Tibial nerve (tissue), 4 donors: ENCODE results near the gene ZCCHC2. TPM values are rescaled to one million over a fixed set of nuclear protein-coding genes. Genes with fewer than 3 reads are reported as not detected.

ENCODE experiments used
- DNase-seq, 2 donors: peaks; one replicate each; pipeline ENCODE4 v3.0.0-alpha.2; 2019; ENCODE audit warnings: low spot score in 2 of 2
- H3K27ac ChIP-seq, 4 donors: fragments of 200-600 bp; sonication (generic) in 3 of 4; one replicate each; pipeline ENCODE4 v1.5.1; 2017 to 2019; ENCODE audit warnings: mild to moderate bottlenecking in 1 of 4
- H3K27me3 ChIP-seq, 2 donors: fragments of 200-600 bp; sonication (generic) in 1 of 2; one replicate each; pipeline versions ENCODE4 v1.5.1 to v1.6.0; 2017 to 2019
- H3K36me3 ChIP-seq, 3 donors: fragments of 200-600 bp; sonication (generic); one replicate each; pipeline ENCODE4 v1.5.1; 2018 to 2019
- H3K4me1 ChIP-seq, 4 donors: fragments of 200-600 bp; sonication (generic) in 3 of 4; one replicate each; pipeline ENCODE4 v1.5.1; 2017 to 2019
- H3K4me3 ChIP-seq, 4 donors: fragments of 200-600 bp; sonication (generic) in 3 of 4; one replicate each; pipeline ENCODE4 v1.5.1; 2017 to 2019; ENCODE audit warnings: mild to moderate bottlenecking in 1 of 4, moderate library complexity in 1 of 4
- H3K9me3 ChIP-seq, 4 donors: fragments of 200-600 bp; sonication (generic) in 3 of 4; one replicate each; pipeline ENCODE4 v1.5.1; 2017 to 2019
- CTCF ChIP-seq, 5 experiments: fragments of 200-600 bp in 3 of 5; fragments of 450-650 bp in 2 of 5; sonication (generic) in 3 of 5; IDR thresholded peaks; one replicate each; pipeline ENCODE4 v1.5.1; 2016 to 2019; ENCODE audit warnings: antibody characterized with exemption in 5 of 5, mild to moderate bottlenecking in 3 of 5, moderate library complexity in 2 of 5
- EP300 ChIP-seq, 2 donors: sonication (generic); formaldehyde crosslinking; IDR thresholded peaks; one replicate each; pipeline ENCODE4 v1.6.1; 2017; ENCODE audit warnings: antibody characterized with exemption in 2 of 2, mild to moderate bottlenecking in 1 of 2
- POLR2A ChIP-seq, 2 donors: fragments of 450-650 bp; IDR thresholded peaks; one replicate each; pipeline ENCODE4 v1.6.1; 2017; ENCODE audit warnings: antibody characterized with exemption in 2 of 2, mild to moderate bottlenecking in 2 of 2, moderate library complexity in 2 of 2
- WGBS, 2 donors: methylation state at CpG; one replicate each; pipeline ENCODE4 v1.1.5; 2018; 5-methylcytosine and 5-hydroxymethylcytosine counted together
- total RNA-seq, 4 donors: library from RNA; depleted of rRNA; stranded (reverse); fragments of >200 nt; gene quantifications; one replicate each; pipeline ENCODE4 v1.1.0, GENCODE V29; 2016

ZCCHC2 gene
- total RNA-seq, 4 donors from 2014 or later: 32.4 to 49.4 (median 38.4) TPM

- no peak overlapping the region for H3K27ac ChIP-seq
- peaks cover 0 to 5% (median 0%) of the 10 kb centered on the region in 4 donors for H3K4me1 ChIP-seq
- 94 to 96% methylated on average over 7 of the region's 7 CpGs for WGBS, 2 donors
- peaks cover 0 to 61% (median 11%) of the 10 kb centered on the region in 3 donors for H3K36me3 ChIP-seq
- no peaks in the 10 kb centered on the region for H3K27me3 ChIP-seq
- H3K9me3 ChIP-seq: no peaks in the 10 kb centered on the region
- DNase-seq: no peak
- H3K4me3 ChIP-seq: no peak overlapping the region
- TF ChIP-seq EP300 (IDR thresholded peaks at IDR 0.05) (no peak), CTCF (IDR thresholded peaks at IDR 0.05) (no peak), POLR2A (IDR thresholded peaks at IDR 0.05) (no peak)
Observed at GRCh38 chr18:62543021-62543420, 20.2 kb downstream of the ZCCHC2 start.

- TF ChIP-seq CTCF (IDR thresholded peaks at IDR 0.05): no peak
- no peak for TF ChIP-seq POLR2A (IDR thresholded peaks at IDR 0.05)
- TF ChIP-seq EP300 (IDR thresholded peaks at IDR 0.05): no peak
- Histone ChIP-seq H3K4me1 (no peaks in the 10 kb centered on the region), H3K27ac (no peak overlapping the region), H3K4me3 (no peak overlapping the region), H3K27me3 (no peaks in the 10 kb centered on the region), H3K9me3 (no peaks in the 10 kb centered on the region), H3K36me3 (peaks cover 0 to 59% (median 11%) of the 10 kb centered on the region in 3 donors)
- peak in 1 of 2 donors; percentile 13 for DNase-seq
- 90 to 97% methylated on average over 4 of the region's 4 CpGs for WGBS, 2 donors
Observed at GRCh38 chr18:62545098-62545497, 22.3 kb downstream of the ZCCHC2 start.

- Histone ChIP-seq H3K9me3 (no peaks in the 10 kb centered on the region), H3K4me1 (peaks cover 0 to 5% (median 2%) of the 10 kb centered on the region in 4 donors), H3K4me3 (no peak overlapping the region), H3K36me3 (peaks cover 0 to 53% (median 12%) of the 10 kb centered on the region in 3 donors), H3K27me3 (no peaks in the 10 kb centered on the region), H3K27ac (no peak overlapping the region)
- WGBS, 2 donors: 79 to 87% methylated on average over 5 of the region's 5 CpGs
- TF ChIP-seq POLR2A (IDR thresholded peaks at IDR 0.05) (no peak), CTCF (IDR thresholded peaks at IDR 0.05) (no peak), EP300 (IDR thresholded peaks at IDR 0.05) (no peak)
- no peak for DNase-seq
Observed at GRCh38 chr18:62549755-62550154, 26.9 kb downstream of the ZCCHC2 start.

- H3K27me3 ChIP-seq: no peaks in the 10 kb centered on the region
- DNase-seq: peak; percentile 22 to 26
- WGBS, 2 donors: 63 to 72% methylated on average over 9 of the region's 9 CpGs
- no peak for TF ChIP-seq POLR2A (IDR thresholded peaks at IDR 0.05)
- no peak for TF ChIP-seq EP300 (IDR thresholded peaks at IDR 0.05)
- no peak for TF ChIP-seq CTCF (IDR thresholded peaks at IDR 0.05)
- peaks cover 0 to 5% (median 2%) of the 10 kb centered on the region in 4 donors for H3K4me1 ChIP-seq
- H3K4me3 ChIP-seq: no peak overlapping the region
- no peak overlapping the region for H3K27ac ChIP-seq
- peaks cover 0 to 52% (median 12%) of the 10 kb centered on the region in 3 donors for H3K36me3 ChIP-seq
- H3K9me3 ChIP-seq: no peaks in the 10 kb centered on the region
Observed at GRCh38 chr18:62550746-62551145, 27.9 kb downstream of the ZCCHC2 start.

- Histone ChIP-seq H3K4me1 (peaks cover 0 to 5% (median 2%) of the 10 kb centered on the region in 4 donors), H3K4me3 (no peak overlapping the region), H3K36me3 (peaks cover 0 to 56% (median 18%) of the 10 kb centered on the region in 3 donors), H3K27ac (no peak overlapping the region), H3K9me3 (no peaks in the 10 kb centered on the region), H3K27me3 (no peaks in the 10 kb centered on the region)
- no peak for DNase-seq
- WGBS, 2 donors: 84 to 92% methylated on average over 4 of the region's 4 CpGs
- no peak for TF ChIP-seq EP300 (IDR thresholded peaks at IDR 0.05)
Observed at GRCh38 chr18:62551972-62552513, 29.2 kb downstream of the ZCCHC2 start.
